ENCODE results near the gene RIMS3.
"Not testable (repeated sequence)": the region's sequence is repeated elsewhere in the genome, so short reads cannot be mapped to it uniquely, and the experiment has no call there.

The RIMS3 gene

GRCh38 chr1:40588586-40588985 is 76.9 kb downstream of the RIMS3 start:
- DNase-seq: no peak

- no peak for DNase-seq
Measured at GRCh38 chr1:40583980-40584379, 81.5 kb downstream of the RIMS3 start.

- DNase-seq: no peak
Measured at GRCh38 chr1:40582116-40582515, 83.4 kb downstream of the RIMS3 start.

GRCh38 chr1:40575336-40575735 is 90.1 kb downstream of the RIMS3 start:
- no peak for DNase-seq

- DNase-seq: not testable (repeated sequence)
Measured at GRCh38 chr1:40574805-40575204, 90.7 kb downstream of the RIMS3 start.
